ENCODE data around the gene ARHGEF10L. TPM values are rescaled to one million over a fixed set of nuclear protein-coding genes. Genes with fewer than 3 reads are reported as not detected.
"Not testable (repeated sequence)": the region's sequence is repeated elsewhere in the genome, so short reads cannot be mapped to it uniquely, and the experiment has no call there.

Gene ARHGEF10L
- total RNA-seq, 1 donor, result 39.1 TPM

DNA sequence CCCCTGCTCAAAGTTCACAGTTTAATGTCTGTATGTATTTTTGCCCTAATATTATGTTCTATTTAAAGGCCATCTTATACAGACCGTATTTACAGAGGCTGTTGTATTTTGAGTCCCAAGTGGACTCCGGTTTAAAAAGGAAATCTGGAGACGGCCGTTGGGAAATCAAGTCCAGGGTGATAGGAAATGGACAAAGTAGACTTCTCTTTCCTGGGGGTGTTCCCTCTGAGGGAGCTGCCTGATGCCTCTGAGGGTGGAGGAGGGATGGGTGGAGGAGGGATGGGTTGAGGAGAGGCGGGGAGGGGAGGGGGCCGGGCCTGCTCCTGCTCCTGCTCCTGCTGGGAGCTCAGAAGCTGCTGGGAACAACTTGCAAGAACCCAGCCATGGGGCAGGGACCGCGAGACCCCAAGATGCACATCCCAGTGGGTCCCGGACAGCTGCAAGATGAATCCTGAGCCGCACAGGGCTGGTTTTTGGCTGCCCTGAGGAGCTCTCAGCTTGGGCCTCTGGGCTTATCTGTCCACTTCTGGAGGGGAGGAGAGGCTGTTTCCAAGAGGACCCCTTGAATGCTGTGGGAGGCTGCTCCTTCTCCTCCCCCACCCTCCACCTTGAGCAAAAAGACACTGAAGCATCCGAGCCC, 203.6 kb downstream of the ARHGEF10L start:
- Histone ChIP-seq H3K4me1 (ENCODE audit: insufficient read depth, low read length) (no peaks in the 10 kb centered on the region), H3K4me2 (ENCODE audit: insufficient read depth, low read length) (no peak overlapping the region), H3K27ac (ENCODE audit: low read depth, low read length) (no peak overlapping the region), H3K79me2 (ENCODE audit: insufficient read depth, low read length) (no peaks in the 10 kb centered on the region), H3K9me3 (ENCODE audit: low read depth, low read length) (no peaks in the 10 kb centered on the region), H3K27me3 (ENCODE audit: insufficient read depth, low read length) (peaks cover 8% of the 10 kb centered on the region), H3K36me3 (ENCODE audit: insufficient read depth, low read length) (no peaks in the 10 kb centered on the region), H2AFZ (ENCODE audit: low read length) (no peak overlapping the region), H4K20me1 (ENCODE audit: insufficient read depth, low read length) (no peaks in the 10 kb centered on the region), H3K4me3 (ENCODE audit: insufficient read depth, low read length) (no peak overlapping the region)
- TF ChIP-seq CTCF (IDR thresholded peaks at IDR 0.05; ENCODE audit: extremely low read depth, low read depth, low read length), result no peak
- peak; percentile 59 for DNase-seq (ENCODE audit: insufficient read length, low spot score, missing footprints)

DNA sequence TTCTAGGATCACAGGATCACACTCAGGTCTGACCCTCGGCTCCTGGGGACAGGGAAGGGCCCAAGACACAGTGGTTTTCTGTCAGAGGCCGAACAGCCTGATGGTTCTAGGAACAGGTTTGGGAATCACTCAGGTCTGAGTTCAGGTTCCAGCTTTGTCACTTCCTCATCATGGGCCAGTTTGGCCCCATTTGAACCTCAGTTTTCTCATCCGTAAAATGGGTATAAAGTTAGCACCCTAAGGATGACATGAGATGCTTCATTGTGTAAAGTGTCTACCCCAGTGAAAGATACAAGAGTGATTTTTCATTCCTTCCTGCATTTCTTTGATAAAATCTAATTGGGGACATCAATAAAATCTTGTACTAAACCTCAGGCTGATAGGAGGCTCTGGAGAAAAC, 204.4 kb downstream of the ARHGEF10L start:
- no peaks in the 10 kb centered on the region for H3K36me3 ChIP-seq (ENCODE audit: insufficient read depth, low read length)
- H3K79me2 ChIP-seq (ENCODE audit: insufficient read depth, low read length), result no peaks in the 10 kb centered on the region
- no peak for TF ChIP-seq CTCF (IDR thresholded peaks at IDR 0.05; ENCODE audit: extremely low read depth, low read depth, low read length)
- H3K4me2 ChIP-seq (ENCODE audit: insufficient read depth, low read length), result no peak overlapping the region
- peaks cover 8% of the 10 kb centered on the region for H3K27me3 ChIP-seq (ENCODE audit: insufficient read depth, low read length)
- no peak overlapping the region for H3K4me3 ChIP-seq (ENCODE audit: insufficient read depth, low read length)
- no peaks in the 10 kb centered on the region for H3K4me1 ChIP-seq (ENCODE audit: insufficient read depth, low read length)
- no peaks in the 10 kb centered on the region for H4K20me1 ChIP-seq (ENCODE audit: insufficient read depth, low read length)
- H3K27ac ChIP-seq (ENCODE audit: low read depth, low read length), result no peak overlapping the region
- DNase-seq (ENCODE audit: insufficient read length, low spot score, missing footprints), result no peak
- no peaks in the 10 kb centered on the region for H3K9me3 ChIP-seq (ENCODE audit: low read depth, low read length)
- no peak overlapping the region for H2AFZ ChIP-seq (ENCODE audit: low read length)

DNA sequence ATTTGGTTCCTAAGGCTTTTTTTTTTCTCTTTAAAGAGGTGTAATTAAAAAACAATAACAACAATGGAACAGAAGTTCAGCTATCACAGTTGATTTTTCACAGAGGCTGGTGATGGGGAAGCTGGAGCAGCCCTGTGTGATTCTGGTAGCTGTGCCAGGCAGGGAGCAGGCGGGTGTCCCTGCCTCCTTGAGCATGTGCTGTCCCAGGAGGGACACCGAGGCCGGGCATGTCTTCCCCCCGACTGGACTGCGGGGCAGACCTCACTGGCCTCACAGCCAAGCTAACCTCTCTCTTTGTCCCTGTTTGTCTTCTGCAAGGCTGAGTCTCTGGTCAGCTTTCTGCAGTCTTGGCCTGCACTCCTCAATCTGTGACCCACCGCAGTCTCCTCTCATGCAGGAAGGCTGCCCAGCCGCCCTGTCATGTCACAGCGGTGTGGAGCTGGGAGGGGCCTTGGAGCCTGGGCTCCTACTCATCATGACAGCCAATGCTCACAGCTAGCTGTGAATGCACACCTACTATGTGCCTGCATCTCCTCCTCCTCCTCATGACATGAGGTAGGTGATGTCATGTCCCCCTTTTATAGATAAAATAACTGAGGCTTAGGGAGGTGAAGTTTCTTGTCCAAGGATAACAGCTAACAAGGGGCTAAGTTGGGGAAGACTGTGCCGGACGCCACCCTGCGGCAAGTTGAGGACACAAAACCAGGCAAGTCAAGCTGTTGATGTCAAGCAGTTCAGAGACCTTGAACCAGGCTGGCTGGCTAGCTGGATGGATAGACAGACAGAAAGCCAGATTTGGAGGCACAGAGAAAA, 205.4 kb downstream of the ARHGEF10L start:
- H3K27ac ChIP-seq (ENCODE audit: low read depth, low read length), result no peak overlapping the region
- no peak overlapping the region for H3K4me3 ChIP-seq (ENCODE audit: insufficient read depth, low read length)
- H3K4me1 ChIP-seq (ENCODE audit: insufficient read depth, low read length), result no peaks in the 10 kb centered on the region
- H3K79me2 ChIP-seq (ENCODE audit: insufficient read depth, low read length), result no peaks in the 10 kb centered on the region
- peak; percentile 76 for DNase-seq (ENCODE audit: insufficient read length, low spot score, missing footprints)
- no peaks in the 10 kb centered on the region for H4K20me1 ChIP-seq (ENCODE audit: insufficient read depth, low read length)
- no peaks in the 10 kb centered on the region for H3K9me3 ChIP-seq (ENCODE audit: low read depth, low read length)
- no peak for TF ChIP-seq CTCF (IDR thresholded peaks at IDR 0.05; ENCODE audit: extremely low read depth, low read depth, low read length)
- no peak overlapping the region for H3K4me2 ChIP-seq (ENCODE audit: insufficient read depth, low read length)
- no peak overlapping the region for H2AFZ ChIP-seq (ENCODE audit: low read length)
- H3K36me3 ChIP-seq (ENCODE audit: insufficient read depth, low read length), result no peaks in the 10 kb centered on the region
- H3K27me3 ChIP-seq (ENCODE audit: insufficient read depth, low read length), result peaks cover 8% of the 10 kb centered on the region

DNA sequence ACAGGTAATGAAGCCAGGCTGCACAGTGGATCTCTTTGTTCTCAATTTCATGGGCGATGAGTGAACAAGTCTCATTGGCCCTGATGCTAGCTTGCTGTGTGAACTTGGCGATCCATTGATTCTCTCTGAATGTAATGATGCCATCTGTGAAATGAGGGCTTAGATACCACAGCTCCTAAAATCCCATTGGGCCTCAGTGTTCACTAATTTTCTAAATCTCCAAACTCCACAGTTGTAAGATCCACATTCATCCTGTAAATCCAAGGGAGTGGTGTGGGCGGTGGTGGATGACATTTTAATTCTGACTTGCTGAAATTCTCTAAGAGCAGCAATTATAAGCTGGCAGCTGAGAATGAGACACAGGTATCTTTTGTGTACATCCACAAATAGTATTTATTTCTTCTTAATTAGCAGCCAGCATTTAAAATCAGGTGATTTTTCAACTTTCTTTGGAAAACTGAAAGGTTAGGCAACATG, 206.0 kb downstream of the ARHGEF10L start:
- Histone ChIP-seq H3K4me3 (ENCODE audit: insufficient read depth, low read length) (no peak overlapping the region), H2AFZ (ENCODE audit: low read length) (no peak overlapping the region), H3K27me3 (ENCODE audit: insufficient read depth, low read length) (peaks cover 7% of the 10 kb centered on the region), H3K27ac (ENCODE audit: low read depth, low read length) (no peak overlapping the region), H3K36me3 (ENCODE audit: insufficient read depth, low read length) (no peaks in the 10 kb centered on the region), H3K9me3 (ENCODE audit: low read depth, low read length) (no peaks in the 10 kb centered on the region), H3K4me1 (ENCODE audit: insufficient read depth, low read length) (no peaks in the 10 kb centered on the region), H3K79me2 (ENCODE audit: insufficient read depth, low read length) (no peaks in the 10 kb centered on the region), H4K20me1 (ENCODE audit: insufficient read depth, low read length) (no peaks in the 10 kb centered on the region), H3K4me2 (ENCODE audit: insufficient read depth, low read length) (no peak overlapping the region)
- no peak for DNase-seq (ENCODE audit: insufficient read length, low spot score, missing footprints)
- TF ChIP-seq CTCF (IDR thresholded peaks at IDR 0.05; ENCODE audit: extremely low read depth, low read depth, low read length), result no peak

- H3K4me2 ChIP-seq (ENCODE audit: insufficient read depth, low read length); DNase-seq (ENCODE audit: insufficient read length, low spot score, missing footprints): not testable (repeated sequence)
These were observed 206.8 kb downstream of the ARHGEF10L start for GRCh38 chr1:17746281-17746680.

More at GRCh38 chr1:17746281-17746680, 206.8 kb downstream of the ARHGEF10L start:
- not testable (repeated sequence) for H4K20me1 ChIP-seq (ENCODE audit: insufficient read depth, low read length); H3K4me1 ChIP-seq (ENCODE audit: insufficient read depth, low read length); H3K36me3 ChIP-seq (ENCODE audit: insufficient read depth, low read length); H3K27me3 ChIP-seq (ENCODE audit: insufficient read depth, low read length); H3K9me3 ChIP-seq (ENCODE audit: low read depth, low read length); H3K27ac ChIP-seq (ENCODE audit: low read depth, low read length); H3K79me2 ChIP-seq (ENCODE audit: insufficient read depth, low read length); H3K4me3 ChIP-seq (ENCODE audit: insufficient read depth, low read length); H2AFZ ChIP-seq (ENCODE audit: low read length)
